Measurements from ENCODE around the gene FLT1. TPM values are rescaled to one million over a fixed set of nuclear protein-coding genes. Genes with fewer than 3 reads are reported as not detected.

Gene FLT1
- total RNA-seq, 1 experiment from 2014 or later = 0.25 TPM

DNA sequence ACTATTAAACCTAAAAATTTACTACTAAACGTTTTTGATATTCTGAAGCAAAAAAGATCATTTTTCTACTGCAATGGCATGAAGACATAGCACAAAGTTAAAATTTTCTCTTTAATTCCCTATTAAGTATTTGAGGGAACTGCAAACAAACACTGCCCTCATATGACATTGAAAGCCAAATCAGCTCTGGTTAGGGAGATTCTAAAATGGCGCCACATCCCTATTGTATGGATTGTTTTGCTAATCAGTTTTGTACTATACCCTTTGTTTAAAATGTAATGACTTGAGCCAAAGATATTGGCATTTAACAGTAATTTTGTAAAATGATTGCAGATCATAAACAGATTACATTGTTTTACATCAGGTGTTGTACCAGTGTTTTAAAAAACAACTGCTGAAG is 65.8 kb downstream of the FLT1 start:
- Histone ChIP-seq H3K9ac (ENCODE audit: low read length) (no peak overlapping the region), H3K4me1 (ENCODE audit: control insufficient read depth in 1 of 2, insufficient read depth in 2 of 2, low read length in 2 of 2) (no peaks in the 10 kb centered on the region), H2AFZ (ENCODE audit: low read depth, low read length, poor library complexity, severe bottlenecking) (no peak overlapping the region), H3K4me3 (replicated peaks in 1 of 2; ENCODE audit: low read depth in 1 of 2, low read length in 2 of 2) (no peak overlapping the region), H3K79me2 (ENCODE audit: insufficient read depth, low read length) (no peaks in the 10 kb centered on the region), H3K36me3 (ENCODE audit: control insufficient read depth in 1 of 2, insufficient read depth in 2 of 2, low read length in 2 of 2) (no peaks in the 10 kb centered on the region), H3K27ac (ENCODE audit: low read depth, low read length) (no peak overlapping the region), H3K9me3 (ENCODE audit: control insufficient read depth in 1 of 2, insufficient read depth in 1 of 2, low read depth in 1 of 2, low read length in 2 of 2) (no peaks in the 10 kb centered on the region), H3K4me2 (ENCODE audit: low read length) (no peak overlapping the region), H3K9me2 (ENCODE audit: insufficient read depth) (no peaks in the 10 kb centered on the region), H3K27me3 (ENCODE audit: insufficient read depth, low read length) (peaks cover 19% of the 10 kb centered on the region), H4K20me1 (ENCODE audit: insufficient read depth) (no peaks in the 10 kb centered on the region)
- POLR2A ChIA-PET = no interaction called here
- no peak for TF ChIP-seq YY1 (IDR thresholded peaks at IDR 0.05; ENCODE audit: extremely low read depth, insufficient replicate concordance, low read depth, low read length)
- no peak for TF ChIP-seq POLR2A (IDR thresholded peaks at IDR 0.05; ENCODE audit: borderline replicate concordance, extremely low read depth, insufficient read depth, insufficient read length)
- TF ChIP-seq, protein P1, sequence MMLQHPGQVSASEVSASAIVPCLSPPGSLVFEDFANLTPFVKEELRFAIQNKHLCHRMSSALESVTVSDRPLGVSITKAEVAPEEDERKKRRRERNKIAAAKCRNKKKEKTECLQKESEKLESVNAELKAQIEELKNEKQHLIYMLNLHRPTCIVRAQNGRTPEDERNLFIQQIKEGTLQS (IDR thresholded peaks at IDR 0.05) = no peak
- intact Hi-C loops (cut with micrococcal nuclease) = no loop called here
- CTCF ChIA-PET = no interaction called here
- no TSS peak for BruUV-seq (replicated peaks)
- DNase-seq (ENCODE audit: low read depth, low spot score) (no peak), ATAC-seq (no peak)
- RAD21 ChIA-PET (ENCODE audit: low non-redundant PET in 1 of 2, low total read pairs in 2 of 2, uncharacterized antibody in 2 of 2, unreplicated experiment in 2 of 2) = no interaction called here

DNA sequence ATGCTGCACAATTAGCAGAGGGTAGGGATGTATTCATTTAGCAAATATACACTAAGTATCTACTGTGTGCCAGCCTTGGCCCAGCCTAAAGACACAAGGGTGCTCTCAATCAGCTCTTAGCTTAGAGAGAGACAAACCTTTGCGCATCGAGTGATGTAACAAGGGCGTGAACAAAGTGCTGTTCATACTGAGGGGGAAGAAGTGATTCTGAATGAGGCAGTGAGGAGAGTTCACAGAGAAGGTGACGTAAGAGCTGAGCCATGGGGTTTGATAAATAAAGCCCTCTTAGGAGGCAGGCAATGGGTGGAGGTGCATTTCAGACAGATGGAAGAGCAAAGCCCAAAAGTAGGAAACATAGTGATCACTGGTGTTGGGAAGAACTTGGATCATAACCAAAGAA is 68.5 kb downstream of the FLT1 start:
- RAD21 ChIA-PET (ENCODE audit: low non-redundant PET in 1 of 2, low total read pairs in 2 of 2, uncharacterized antibody in 2 of 2, unreplicated experiment in 2 of 2) = no interaction called here
- BruUV-seq (replicated peaks) = no TSS peak
- TF ChIP-seq, protein P2, sequence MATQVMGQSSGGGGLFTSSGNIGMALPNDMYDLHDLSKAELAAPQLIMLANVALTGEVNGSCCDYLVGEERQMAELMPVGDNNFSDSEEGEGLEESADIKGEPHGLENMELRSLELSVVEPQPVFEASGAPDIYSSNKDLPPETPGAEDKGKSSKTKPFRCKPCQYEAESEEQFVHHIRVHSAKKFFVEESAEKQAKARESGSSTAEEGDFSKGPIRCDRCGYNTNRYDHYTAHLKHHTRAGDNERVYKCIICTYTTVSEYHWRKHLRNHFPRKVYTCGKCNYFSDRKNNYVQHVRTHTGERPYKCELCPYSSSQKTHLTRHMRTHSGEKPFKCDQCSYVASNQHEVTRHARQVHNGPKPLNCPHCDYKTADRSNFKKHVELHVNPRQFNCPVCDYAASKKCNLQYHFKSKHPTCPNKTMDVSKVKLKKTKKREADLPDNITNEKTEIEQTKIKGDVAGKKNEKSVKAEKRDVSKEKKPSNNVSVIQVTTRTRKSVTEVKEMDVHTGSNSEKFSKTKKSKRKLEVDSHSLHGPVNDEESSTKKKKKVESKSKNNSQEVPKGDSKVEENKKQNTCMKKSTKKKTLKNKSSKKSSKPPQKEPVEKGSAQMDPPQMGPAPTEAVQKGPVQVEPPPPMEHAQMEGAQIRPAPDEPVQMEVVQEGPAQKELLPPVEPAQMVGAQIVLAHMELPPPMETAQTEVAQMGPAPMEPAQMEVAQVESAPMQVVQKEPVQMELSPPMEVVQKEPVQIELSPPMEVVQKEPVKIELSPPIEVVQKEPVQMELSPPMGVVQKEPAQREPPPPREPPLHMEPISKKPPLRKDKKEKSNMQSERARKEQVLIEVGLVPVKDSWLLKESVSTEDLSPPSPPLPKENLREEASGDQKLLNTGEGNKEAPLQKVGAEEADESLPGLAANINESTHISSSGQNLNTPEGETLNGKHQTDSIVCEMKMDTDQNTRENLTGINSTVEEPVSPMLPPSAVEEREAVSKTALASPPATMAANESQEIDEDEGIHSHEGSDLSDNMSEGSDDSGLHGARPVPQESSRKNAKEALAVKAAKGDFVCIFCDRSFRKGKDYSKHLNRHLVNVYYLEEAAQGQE (IDR thresholded peaks at IDR 0.05; ENCODE audit: low read depth) = no peak
- no peak for TF ChIP-seq CEBPB (IDR thresholded peaks at IDR 0.05; ENCODE audit: low read depth)
- TF ChIP-seq EZH2phosphoT487 (IDR thresholded peaks at IDR 0.05; ENCODE audit: borderline replicate concordance) = no peak
- TF ChIP-seq EGR1 (IDR thresholded peaks at IDR 0.05; ENCODE audit: low read depth) = no peak
- no peak for TF ChIP-seq POLR2A (IDR thresholded peaks at IDR 0.05; ENCODE audit: borderline replicate concordance, extremely low read depth, insufficient read depth, insufficient read length)
- no peak for TF ChIP-seq JUND (IDR thresholded peaks at IDR 0.05)
- TF ChIP-seq, protein P3, sequence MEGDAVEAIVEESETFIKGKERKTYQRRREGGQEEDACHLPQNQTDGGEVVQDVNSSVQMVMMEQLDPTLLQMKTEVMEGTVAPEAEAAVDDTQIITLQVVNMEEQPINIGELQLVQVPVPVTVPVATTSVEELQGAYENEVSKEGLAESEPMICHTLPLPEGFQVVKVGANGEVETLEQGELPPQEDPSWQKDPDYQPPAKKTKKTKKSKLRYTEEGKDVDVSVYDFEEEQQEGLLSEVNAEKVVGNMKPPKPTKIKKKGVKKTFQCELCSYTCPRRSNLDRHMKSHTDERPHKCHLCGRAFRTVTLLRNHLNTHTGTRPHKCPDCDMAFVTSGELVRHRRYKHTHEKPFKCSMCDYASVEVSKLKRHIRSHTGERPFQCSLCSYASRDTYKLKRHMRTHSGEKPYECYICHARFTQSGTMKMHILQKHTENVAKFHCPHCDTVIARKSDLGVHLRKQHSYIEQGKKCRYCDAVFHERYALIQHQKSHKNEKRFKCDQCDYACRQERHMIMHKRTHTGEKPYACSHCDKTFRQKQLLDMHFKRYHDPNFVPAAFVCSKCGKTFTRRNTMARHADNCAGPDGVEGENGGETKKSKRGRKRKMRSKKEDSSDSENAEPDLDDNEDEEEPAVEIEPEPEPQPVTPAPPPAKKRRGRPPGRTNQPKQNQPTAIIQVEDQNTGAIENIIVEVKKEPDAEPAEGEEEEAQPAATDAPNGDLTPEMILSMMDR (IDR thresholded peaks at IDR 0.05 in 2 of 3, conservative IDR thresholded peaks at IDR 0.05 in 1 of 3; ENCODE audit: borderline replicate concordance in 1 of 3, insufficient read depth in 1 of 3, low read depth in 2 of 3, low read length in 2 of 3) = no peak
- no peak for TF ChIP-seq SP1 (IDR thresholded peaks at IDR 0.05; ENCODE audit: low read depth)
- H3K4me2 ChIP-seq (ENCODE audit: low read length) = no peak overlapping the region
- H3K9ac ChIP-seq (ENCODE audit: low read length) = no peak overlapping the region
- H3K9me2 ChIP-seq (ENCODE audit: insufficient read depth) = no peaks in the 10 kb centered on the region
- H4K20me1 ChIP-seq (ENCODE audit: insufficient read depth) = no peaks in the 10 kb centered on the region
- no peak overlapping the region for H3K27ac ChIP-seq (ENCODE audit: low read depth, low read length)
- intact Hi-C loops (cut with micrococcal nuclease) = no loop called here
- POLR2A ChIA-PET = no interaction called here
- no peaks in the 10 kb centered on the region for H3K9me3 ChIP-seq (ENCODE audit: control insufficient read depth in 1 of 2, insufficient read depth in 1 of 2, low read depth in 1 of 2, low read length in 2 of 2)
- CTCF ChIA-PET = no interaction called here
- H3K79me2 ChIP-seq (ENCODE audit: insufficient read depth, low read length) = no peaks in the 10 kb centered on the region
- H3K4me1 ChIP-seq (ENCODE audit: control insufficient read depth in 1 of 2, insufficient read depth in 2 of 2, low read length in 2 of 2) = no peaks in the 10 kb centered on the region
- no peak overlapping the region for H2AFZ ChIP-seq (ENCODE audit: low read depth, low read length, poor library complexity, severe bottlenecking)
- ATAC-seq (no peak), DNase-seq (ENCODE audit: low read depth, low spot score) (no peak)
- H3K4me3 ChIP-seq (replicated peaks in 1 of 2; ENCODE audit: low read depth in 1 of 2, low read length in 2 of 2) = no peak overlapping the region
- no peaks in the 10 kb centered on the region for H3K36me3 ChIP-seq (ENCODE audit: control insufficient read depth in 1 of 2, insufficient read depth in 2 of 2, low read length in 2 of 2)
- peaks cover 12% of the 10 kb centered on the region for H3K27me3 ChIP-seq (ENCODE audit: insufficient read depth, low read length)
